Gastroesophageal sphincter (tissue), 3 donors: Measurements from ENCODE around the gene SDK1.

Experiments used
- CTCF ChIP-seq, 4 experiments: fragments of 200-600 bp in 2 of 4; fragments of 450-650 bp in 2 of 4; sonication (generic) in 1 of 4; IDR thresholded peaks; one replicate each; pipeline ENCODE4 v1.5.1; 2017 to 2019; ENCODE audit warnings: antibody characterized with exemption in 4 of 4, mild to moderate bottlenecking in 2 of 4, moderate library complexity in 2 of 4
- EP300 ChIP-seq: sonication (generic); formaldehyde crosslinking; IDR thresholded peaks from one replicate; pipeline ENCODE4 v1.6.1; 2017; ENCODE audit warnings: antibody characterized with exemption, mild to moderate bottlenecking
- POLR2A ChIP-seq, 2 donors: fragments of 450-650 bp; IDR thresholded peaks; one replicate each; pipeline ENCODE4 v1.6.1; 2017; ENCODE audit warnings: antibody characterized with exemption in 2 of 2, mild to moderate bottlenecking in 2 of 2, moderate library complexity in 1 of 2
- POLR2AphosphoS5 ChIP-seq: sonication (generic); formaldehyde crosslinking; IDR thresholded peaks from one replicate; pipeline ENCODE4 v1.6.1; 2017; ENCODE audit warnings: antibody characterized with exemption

GRCh38 chr7:4204513-4205165 is 903.6 kb downstream of the SDK1 start:
- TF ChIP-seq CTCF (IDR thresholded peaks at IDR 0.05) (no peak), POLR2A (IDR thresholded peaks at IDR 0.05) (no peak), POLR2AphosphoS5 (no peak), EP300 (no peak)
